ENCODE measurements around the gene CCDC77.

GRCh38 chr12:467591-467990, 66.1 kb downstream of the CCDC77 start:
- TF ChIP-seq POLR2A (IDR thresholded peaks at IDR 0.05) (no peak), CTCF (IDR thresholded peaks at IDR 0.05) (no peak)

All from thyroid gland (tissue), 4 donors.